Stimulated activated CD4-positive, alpha-beta T cell treated with anti-CD3 and anti-CD28 coated beads, Interleukin-2, amount 100 ng/mL, for 4 hours (primary cell): Measurements from ENCODE around the gene CAPSL.
"Not testable (repeated sequence)": the region's sequence is repeated elsewhere in the genome, so short reads cannot be mapped to it uniquely, and the experiment has no call there.

Experiments used
- DNase-seq: peaks from one replicate; pipeline ENCODE4 v3.0.0-alpha.2; 2020; ENCODE audit warnings: low read depth

The CAPSL gene

GRCh38 chr5:35904443-35905132 is 33.8 kb downstream of the CAPSL start:
- no peak for DNase-seq

- DNase-seq, result no peak
These were observed 34.7 kb downstream of the CAPSL start for GRCh38 chr5:35903631-35904203.

- DNase-seq, result peak; percentile 14
These were observed 36.3 kb downstream of the CAPSL start for GRCh38 chr5:35902046-35902672.

- DNase-seq, result no peak
These were observed 37.3 kb downstream of the CAPSL start for GRCh38 chr5:35900972-35901695.

GRCh38 chr5:35899800-35900199 is 38.6 kb downstream of the CAPSL start:
- no peak for DNase-seq

GRCh38 chr5:35898952-35899660 is 39.3 kb downstream of the CAPSL start:
- no peak for DNase-seq

GRCh38 chr5:35894131-35894530 is 44.3 kb downstream of the CAPSL start:
- DNase-seq, result no peak

GRCh38 chr5:35892799-35893198 is 45.6 kb downstream of the CAPSL start:
- not testable (repeated sequence) for DNase-seq

GRCh38 chr5:35890021-35891020 is 48.1 kb downstream of the CAPSL start:
- no peak for DNase-seq

GRCh38 chr5:35887321-35888100 is 50.9 kb downstream of the CAPSL start:
- no peak for DNase-seq

- no peak for DNase-seq
These were observed 52.0 kb downstream of the CAPSL start for GRCh38 chr5:35886381-35886780.

- DNase-seq, result no peak
These were observed 53.6 kb downstream of the CAPSL start for GRCh38 chr5:35884773-35885172.

GRCh38 chr5:35884191-35884769 is 54.1 kb downstream of the CAPSL start:
- no peak for DNase-seq

GRCh38 chr5:35881758-35882157 is 56.7 kb downstream of the CAPSL start:
- DNase-seq, result no peak

GRCh38 chr5:35880156-35880555 is 58.3 kb downstream of the CAPSL start:
- no peak for DNase-seq

GRCh38 chr5:35879649-35880048 is 58.8 kb downstream of the CAPSL start:
- no peak for DNase-seq

GRCh38 chr5:35879096-35879495 is 59.3 kb downstream of the CAPSL start:
- DNase-seq, result no peak

- no peak for DNase-seq
These were observed 60.3 kb downstream of the CAPSL start for GRCh38 chr5:35878079-35878478.

- DNase-seq, result no peak
These were observed 60.8 kb downstream of the CAPSL start for GRCh38 chr5:35877655-35878054.

GRCh38 chr5:35876922-35877321 is 61.5 kb downstream of the CAPSL start:
- no peak for DNase-seq
